ENCODE data around the gene TRIM7.

- TF ChIP-seq CTCF (conservative IDR thresholded peaks at IDR 0.05; ENCODE audit: low read depth, low read length) (no peak), EZH2 (IDR thresholded peaks at IDR 0.05; ENCODE audit: borderline replicate concordance, low read depth, low read length, poor library complexity, severe bottlenecking) (no peak)
Observed at GRCh38 chr5:181185560-181185959, 19.4 kb downstream of the TRIM7 start.
